ENCODE measurements around the gene USP14.

DNA sequence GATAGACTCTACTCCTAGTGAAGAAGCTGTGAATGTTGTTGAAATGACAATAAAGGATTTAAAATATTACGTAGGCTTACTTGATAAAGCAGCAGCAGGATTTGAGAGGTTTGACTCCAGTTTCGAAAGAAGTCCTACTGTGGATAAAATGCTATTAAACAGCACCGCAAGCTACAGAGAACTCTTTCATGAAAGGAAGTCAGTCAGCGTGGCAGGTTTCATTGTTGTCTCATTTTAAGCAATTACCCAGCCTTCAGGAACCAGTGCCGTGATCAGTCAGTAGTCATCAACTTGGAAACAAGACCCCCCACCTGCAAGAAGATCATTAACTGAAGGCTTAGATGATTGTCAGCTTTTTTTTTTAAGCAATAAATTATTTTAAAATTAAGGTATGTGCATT lies 14.0 kb downstream of the USP14 start:
- TF ChIP-seq EP300 (conservative IDR thresholded peaks at IDR 0.05; ENCODE audit: poor library complexity, severe bottlenecking), result peak; percentile 82
- TF ChIP-seq SMC3 (conservative IDR thresholded peaks at IDR 0.05; ENCODE audit: poor library complexity), result no peak
